Eye (tissue), 1 donor: Measurements from ENCODE around the gene PKD2.
"Not testable (repeated sequence)": the region's sequence is repeated elsewhere in the genome, so short reads cannot be mapped to it uniquely, and the experiment has no call there.

Experiments
- DNase-seq: peaks from one replicate; pipeline ENCODE4 v3.0.0-alpha.2; 2015

PKD2 gene

GRCh38 chr4:87989765-87990164 lies 17.7 kb upstream of the PKD2 start:
- no peak for DNase-seq

- no peak for DNase-seq
These were observed 12.0 kb upstream of the PKD2 start for GRCh38 chr4:87995435-87995834.

GRCh38 chr4:87999191-87999691 lies 8.2 kb upstream of the PKD2 start:
- not testable (repeated sequence) for DNase-seq

- DNase-seq = no peak
These were observed 5.6 kb upstream of the PKD2 start for GRCh38 chr4:88001871-88002270.

GRCh38 chr4:88002786-88003185 lies 4.6 kb upstream of the PKD2 start:
- DNase-seq = no peak

GRCh38 chr4:88003261-88003660 lies 4.2 kb upstream of the PKD2 start:
- DNase-seq = no peak

- DNase-seq = peak; percentile 44
These were observed 2.4 kb upstream of the PKD2 start for GRCh38 chr4:88005076-88005475.

GRCh38 chr4:88005946-88006345 lies 1.5 kb upstream of the PKD2 start:
- peak; percentile 65 for DNase-seq

- DNase-seq = no peak
These were observed 505 bp upstream of the PKD2 start for GRCh38 chr4:88006956-88007303.

- peak; percentile 86 for DNase-seq
These were observed 797 bp downstream of the PKD2 start for GRCh38 chr4:88008122-88008742.

GRCh38 chr4:88008743-88009171 lies 1.3 kb downstream of the PKD2 start:
- DNase-seq = no peak

GRCh38 chr4:88009871-88010270 lies 2.4 kb downstream of the PKD2 start:
- no peak for DNase-seq

- DNase-seq = no peak
These were observed 3.5 kb downstream of the PKD2 start for GRCh38 chr4:88010966-88011365.

GRCh38 chr4:88012647-88013046 lies 5.2 kb downstream of the PKD2 start:
- no peak for DNase-seq

GRCh38 chr4:88014386-88014905 lies 7.0 kb downstream of the PKD2 start:
- no peak for DNase-seq

- no peak for DNase-seq
These were observed 8.3 kb downstream of the PKD2 start for GRCh38 chr4:88015659-88016295.

GRCh38 chr4:88017516-88018297 lies 10.3 kb downstream of the PKD2 start:
- peak; percentile 21 for DNase-seq

- DNase-seq = no peak
These were observed 11.0 kb downstream of the PKD2 start for GRCh38 chr4:88018466-88018865.

GRCh38 chr4:88021824-88022223 lies 14.4 kb downstream of the PKD2 start:
- no peak for DNase-seq

- DNase-seq = no peak
These were observed 14.9 kb downstream of the PKD2 start for GRCh38 chr4:88022289-88022688.

GRCh38 chr4:88025868-88026661 lies 18.6 kb downstream of the PKD2 start:
- not testable (repeated sequence) for DNase-seq
